Activated T-cell treated with anti-CD3 and anti-CD28 coated beads, Interleukin-2, amount 50 U/mL, for 24 hours (primary cell): Measurements from ENCODE around the gene AKAP7.
A peak's percentile ranks its signal among the peaks of the same experiment; 100 is the strongest.

Source experiments
- DNase-seq: peaks from one replicate; pipeline ENCODE4 v3.0.0-alpha.2; 2020
- H3K27ac Mint-ChIP-seq: 2 replicates; pipeline ENCODE4 v1.8.0; 2020; ENCODE audit warnings: mild to moderate bottlenecking, mixed read lengths
- H3K27me3 Mint-ChIP-seq: 2 replicates; pipeline ENCODE4 v1.8.0; 2020; ENCODE audit warnings: mixed read lengths
- H3K36me3 Mint-ChIP-seq: 2 replicates; pipeline ENCODE4 v1.8.0; 2020; ENCODE audit warnings: low read depth, mixed read lengths
- H3K4me1 Mint-ChIP-seq: 2 replicates; pipeline ENCODE4 v1.8.0; 2020; ENCODE audit warnings: low read depth, mixed read lengths
- H3K4me3 Mint-ChIP-seq: 2 replicates; pipeline ENCODE4 v1.8.0; 2020; ENCODE audit warnings: mild to moderate bottlenecking, moderate library complexity, mixed read lengths
- H3K9me3 Mint-ChIP-seq: 2 replicates; pipeline ENCODE4 v1.8.0; 2020; ENCODE audit warnings: mixed read lengths

The AKAP7 gene

DNA sequence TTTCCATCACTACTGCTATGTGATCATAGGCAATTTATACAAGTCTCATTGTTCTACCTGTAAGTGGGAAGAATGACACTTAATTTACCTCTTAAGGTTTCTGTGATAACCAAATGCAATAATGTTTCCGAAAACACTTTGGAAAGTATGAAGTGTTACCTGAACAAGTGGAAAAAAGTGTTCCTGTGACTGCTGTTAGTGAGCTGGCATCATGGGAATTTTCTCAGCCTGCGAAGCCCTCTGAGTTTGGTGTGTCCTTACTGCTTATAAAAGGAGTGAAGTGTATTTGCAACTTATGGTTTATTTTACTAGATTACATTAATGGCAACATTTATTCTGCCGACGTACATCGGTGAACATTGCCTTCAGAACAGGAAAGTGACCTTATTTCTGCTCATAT lies 133.0 kb downstream of the AKAP7 start:
- Mint-ChIP-seq H3K4me1 (peaks cover 54% of the 10 kb centered on the region), H3K27me3 (no peaks in the 10 kb centered on the region), H3K9me3 (peaks cover 12% of the 10 kb centered on the region), H3K4me3 (no peak overlapping the region), H3K36me3 (peaks cover 59% of the 10 kb centered on the region), H3K27ac (peak overlapping the region; percentile 66)
- no peak for DNase-seq

- no peak for DNase-seq
- peaks cover 59% of the 10 kb centered on the region for H3K36me3 Mint-ChIP-seq
- peaks cover 45% of the 10 kb centered on the region for H3K4me1 Mint-ChIP-seq
- H3K4me3 Mint-ChIP-seq = no peak overlapping the region
- H3K27me3 Mint-ChIP-seq = no peaks in the 10 kb centered on the region
- peak overlapping the region; percentile 89 for H3K27ac Mint-ChIP-seq
- H3K9me3 Mint-ChIP-seq = peaks cover 17% of the 10 kb centered on the region
Measured at GRCh38 chr6:131269565-131270391, 134.5 kb downstream of the AKAP7 start.

- Mint-ChIP-seq H3K4me1 (peaks cover 44% of the 10 kb centered on the region), H3K4me3 (no peak overlapping the region), H3K27ac (peak overlapping the region; percentile 89), H3K36me3 (peaks cover 61% of the 10 kb centered on the region), H3K27me3 (no peaks in the 10 kb centered on the region), H3K9me3 (peaks cover 18% of the 10 kb centered on the region)
- no peak for DNase-seq
Measured at GRCh38 chr6:131270534-131270933, 135.3 kb downstream of the AKAP7 start.

DNA sequence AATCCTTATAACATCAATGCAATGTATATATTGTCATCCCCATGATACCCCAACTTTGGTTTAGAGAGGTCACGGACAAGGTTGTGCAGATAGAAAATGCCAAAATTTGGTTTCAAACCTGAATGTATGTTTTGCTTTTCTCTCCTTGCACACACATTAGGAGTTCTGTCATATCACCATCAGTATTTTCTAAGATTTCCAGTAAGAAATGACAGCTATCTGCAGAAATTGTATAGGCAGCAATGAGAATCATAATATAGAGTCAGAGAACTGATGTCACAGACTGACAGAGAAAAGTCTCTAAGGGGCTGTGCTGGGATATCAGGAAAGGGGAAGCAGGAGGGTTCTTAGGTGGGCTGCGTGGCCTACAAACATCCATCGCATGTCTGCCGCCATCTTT lies 140.0 kb downstream of the AKAP7 start:
- DNase-seq = no peak
- Mint-ChIP-seq H3K27ac (no peak overlapping the region), H3K4me1 (peaks cover 23% of the 10 kb centered on the region), H3K27me3 (no peaks in the 10 kb centered on the region), H3K9me3 (peaks cover 34% of the 10 kb centered on the region), H3K36me3 (peaks cover 49% of the 10 kb centered on the region), H3K4me3 (no peak overlapping the region)

- Mint-ChIP-seq H3K9me3 (peaks cover 27% of the 10 kb centered on the region), H3K36me3 (peaks cover 36% of the 10 kb centered on the region), H3K4me1 (peaks cover 38% of the 10 kb centered on the region), H3K4me3 (no peak overlapping the region), H3K27ac (no peak overlapping the region), H3K27me3 (no peaks in the 10 kb centered on the region)
- DNase-seq = no peak
Measured at GRCh38 chr6:131277591-131277990, 142.3 kb downstream of the AKAP7 start.

DNA sequence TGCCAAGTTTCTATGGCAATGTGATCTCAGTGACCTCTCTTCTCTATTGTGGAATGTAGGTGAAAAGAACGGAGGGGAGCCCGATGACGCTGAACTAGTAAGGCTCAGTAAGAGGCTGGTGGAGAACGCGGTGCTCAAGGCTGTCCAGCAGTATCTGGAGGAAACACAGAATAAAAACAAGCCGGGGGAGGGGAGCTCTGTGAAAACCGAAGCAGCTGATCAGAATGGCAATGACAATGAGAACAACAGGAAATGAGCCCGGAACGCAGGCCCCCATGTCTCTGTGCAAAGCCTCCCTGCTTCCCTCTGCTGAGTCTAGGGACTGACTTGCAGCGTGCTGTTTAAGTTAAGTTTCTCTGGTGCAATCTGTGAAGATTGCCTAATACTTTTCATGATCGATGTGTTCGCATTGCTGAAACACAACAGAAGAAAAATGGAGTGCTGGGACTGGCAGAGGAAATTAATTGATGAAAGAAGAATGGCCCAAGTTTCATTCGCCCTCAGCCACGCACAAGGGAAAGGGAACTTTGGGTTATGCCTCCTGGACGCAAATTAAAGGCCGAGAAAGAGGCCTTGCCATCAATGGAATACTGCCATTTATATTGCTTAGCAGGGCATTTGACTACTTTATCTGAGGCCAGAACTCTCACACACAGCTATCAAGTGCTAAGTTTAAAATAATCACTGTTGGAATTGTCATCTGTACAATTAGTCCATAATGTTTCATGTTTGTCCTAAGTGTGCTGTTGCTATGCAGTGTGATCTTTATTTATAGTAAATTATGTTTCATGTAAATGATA lies 146.4 kb downstream of the AKAP7 start:
- Mint-ChIP-seq H3K9me3 (peaks cover 19% of the 10 kb centered on the region), H3K4me1 (peaks cover 49% of the 10 kb centered on the region), H3K4me3 (peak overlapping the region; percentile 70), H3K27me3 (no peaks in the 10 kb centered on the region), H3K27ac (peak overlapping the region; percentile 92), H3K36me3 (peaks cover 35% of the 10 kb centered on the region)
- peak; percentile 68 for DNase-seq

GRCh38 chr6:131282365-131282764 lies 147.1 kb downstream of the AKAP7 start:
- Mint-ChIP-seq H3K4me3 (no peak overlapping the region), H3K36me3 (peaks cover 39% of the 10 kb centered on the region), H3K27me3 (no peaks in the 10 kb centered on the region), H3K4me1 (peaks cover 43% of the 10 kb centered on the region), H3K9me3 (peaks cover 18% of the 10 kb centered on the region), H3K27ac (no peak overlapping the region)
- DNase-seq = no peak

DNA sequence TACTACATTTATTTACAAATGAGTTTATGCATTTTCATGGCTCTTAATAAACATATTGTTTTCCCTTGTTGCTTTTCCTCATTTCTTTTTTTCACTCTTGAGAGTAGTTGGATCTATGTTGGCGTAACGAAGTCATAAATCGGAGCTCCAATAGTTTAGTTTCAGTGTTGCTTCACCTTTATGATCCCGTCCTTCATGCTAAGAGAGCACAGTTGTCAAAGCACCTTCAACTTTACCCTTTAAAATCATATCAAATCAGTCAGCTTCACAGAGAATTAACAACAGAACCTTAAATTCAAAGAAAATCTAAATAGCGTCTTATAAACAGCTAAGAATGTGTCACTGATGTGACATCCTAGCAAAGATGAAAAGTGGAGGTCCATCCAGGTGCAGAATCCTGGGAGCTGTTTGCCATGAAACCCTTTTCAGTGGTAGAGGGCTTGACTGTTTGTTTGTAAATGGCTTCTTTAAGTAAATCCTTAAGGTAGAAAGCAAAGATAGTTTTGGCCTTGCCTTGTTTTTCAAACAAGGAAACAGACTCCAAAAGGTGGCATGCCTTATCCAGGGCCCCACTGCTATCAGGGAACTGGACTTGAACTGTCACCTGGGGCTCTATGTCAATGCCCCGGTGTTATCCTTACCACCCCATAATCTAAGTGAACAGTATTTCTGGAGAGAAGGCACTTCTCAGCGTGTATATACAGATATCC lies 148.4 kb downstream of the AKAP7 start:
- Mint-ChIP-seq H3K4me1 (peaks cover 40% of the 10 kb centered on the region), H3K27ac (peak overlapping the region; percentile 4), H3K36me3 (peaks cover 41% of the 10 kb centered on the region), H3K27me3 (no peaks in the 10 kb centered on the region), H3K9me3 (peaks cover 11% of the 10 kb centered on the region), H3K4me3 (no peak overlapping the region)
- no peak for DNase-seq

DNA sequence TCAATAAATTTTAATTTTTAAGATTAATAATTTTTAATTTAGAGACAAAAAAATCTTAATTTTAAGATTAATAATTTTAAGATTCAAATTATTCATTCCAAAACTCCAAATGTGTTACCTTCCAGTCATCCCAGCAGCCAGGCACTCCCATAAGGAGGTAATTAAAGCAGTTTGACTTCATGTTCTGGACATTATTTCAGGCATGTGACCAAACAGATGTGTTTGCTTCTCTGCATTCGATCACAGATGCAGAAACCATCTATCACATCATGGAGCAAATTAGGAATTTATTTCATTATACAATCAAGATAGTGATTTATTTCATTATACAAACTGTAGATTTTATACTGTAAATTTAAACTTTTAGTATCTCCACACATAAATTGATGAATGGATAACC lies 150.3 kb downstream of the AKAP7 start:
- Mint-ChIP-seq H3K4me1 (peaks cover 35% of the 10 kb centered on the region), H3K27ac (no peak overlapping the region), H3K27me3 (no peaks in the 10 kb centered on the region), H3K36me3 (peaks cover 37% of the 10 kb centered on the region), H3K9me3 (peaks cover under 1% of the 10 kb centered on the region), H3K4me3 (no peak overlapping the region)
- no peak for DNase-seq

DNA sequence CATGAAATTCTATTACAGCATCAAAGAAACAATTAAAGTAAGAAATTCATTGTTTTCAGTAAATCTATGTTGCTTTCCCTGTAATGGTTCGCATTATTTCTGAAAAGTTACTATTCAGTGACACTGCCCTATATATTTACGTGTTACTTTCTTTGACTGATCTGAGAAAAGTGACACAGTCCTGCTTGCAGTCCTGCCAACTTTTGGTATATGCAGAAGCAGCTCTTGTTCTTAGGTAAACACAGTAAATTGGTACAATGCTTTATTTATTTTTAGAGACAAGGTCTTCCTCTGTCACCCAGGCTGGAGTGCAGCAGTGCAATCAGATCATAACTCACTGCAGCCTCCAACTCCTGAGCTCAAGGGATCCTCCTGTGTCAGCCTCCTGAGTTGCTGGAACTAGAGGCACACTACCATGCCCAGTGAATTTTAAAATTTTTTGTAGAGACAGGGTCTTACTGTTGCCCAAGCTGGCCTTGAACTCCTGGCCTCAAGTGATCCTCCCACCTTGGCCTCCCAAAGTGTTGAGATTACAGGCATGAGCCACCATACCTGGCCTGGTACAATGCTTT lies 151.3 kb downstream of the AKAP7 start:
- no peak for DNase-seq
- Mint-ChIP-seq H3K9me3 (no peaks in the 10 kb centered on the region), H3K27me3 (no peaks in the 10 kb centered on the region), H3K36me3 (peaks cover 39% of the 10 kb centered on the region), H3K27ac (no peak overlapping the region), H3K4me1 (peaks cover 26% of the 10 kb centered on the region), H3K4me3 (no peak overlapping the region)

- Mint-ChIP-seq H3K27me3 (no peaks in the 10 kb centered on the region), H3K9me3 (no peaks in the 10 kb centered on the region), H3K4me3 (no peak overlapping the region), H3K27ac (no peak overlapping the region), H3K36me3 (peaks cover 33% of the 10 kb centered on the region), H3K4me1 (peaks cover 26% of the 10 kb centered on the region)
- DNase-seq = no peak
Measured at GRCh38 chr6:131288214-131288613, 152.9 kb downstream of the AKAP7 start.

DNA sequence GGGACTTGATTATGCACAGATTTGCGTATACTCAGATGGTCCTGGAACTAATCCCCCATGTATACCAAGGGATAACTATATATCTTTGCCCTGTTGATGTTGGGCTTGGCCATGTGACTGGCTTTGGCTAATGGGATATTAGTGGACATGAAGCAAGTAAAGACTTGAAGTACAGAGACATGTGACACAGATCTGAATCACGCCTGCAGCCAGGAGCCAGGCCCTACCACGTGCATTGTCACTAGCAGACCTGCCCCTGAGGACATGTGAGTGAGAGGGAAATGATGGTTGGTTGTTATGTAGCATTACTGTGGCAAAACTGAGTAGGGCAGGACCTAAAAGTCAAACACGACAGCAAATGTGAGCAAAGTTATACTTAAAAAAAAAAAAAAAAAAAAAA lies 155.7 kb downstream of the AKAP7 start:
- peaks cover 25% of the 10 kb centered on the region for H3K4me1 Mint-ChIP-seq
- DNase-seq = no peak
- no peak overlapping the region for H3K27ac Mint-ChIP-seq
- peaks cover 17% of the 10 kb centered on the region for H3K36me3 Mint-ChIP-seq
- no peak overlapping the region for H3K4me3 Mint-ChIP-seq
- H3K9me3 Mint-ChIP-seq = no peaks in the 10 kb centered on the region
- no peaks in the 10 kb centered on the region for H3K27me3 Mint-ChIP-seq

DNA sequence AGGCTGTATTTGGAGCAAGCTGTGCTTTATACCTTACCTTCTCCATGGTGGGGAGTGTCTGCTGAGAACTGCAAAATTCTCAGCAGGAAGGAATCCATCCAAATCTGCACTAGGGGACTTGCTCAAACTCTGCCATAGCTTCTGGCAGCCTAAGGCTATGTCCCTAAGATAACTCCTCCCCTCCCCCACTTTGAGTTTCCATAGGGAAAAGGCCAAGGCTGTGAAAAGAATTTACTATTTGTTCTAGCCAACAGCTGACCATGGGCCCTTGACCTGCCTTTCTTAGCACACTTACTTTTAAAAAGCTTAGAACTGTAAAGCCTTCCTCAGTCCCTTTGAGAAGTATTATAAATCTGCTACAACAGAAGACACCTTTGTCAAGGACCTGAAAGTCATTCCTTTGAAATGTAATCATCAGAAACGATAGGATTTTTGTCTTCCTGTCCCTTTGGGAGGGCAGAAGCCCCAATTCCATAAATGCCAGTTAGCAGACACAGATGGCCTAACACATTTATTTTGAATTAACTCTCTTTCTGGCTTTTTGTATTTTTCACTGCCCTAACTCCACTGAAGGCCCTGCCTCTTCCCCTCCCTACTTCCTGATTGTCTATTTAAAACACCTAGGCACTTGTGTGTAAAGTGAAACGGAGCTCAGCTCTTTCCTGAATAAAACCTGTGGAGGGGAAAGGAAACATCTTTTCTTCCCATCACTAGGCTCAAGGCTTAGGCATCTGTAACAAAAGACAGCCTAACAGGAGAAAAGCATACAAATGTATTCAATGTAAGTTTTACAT lies 157.1 kb downstream of the AKAP7 start:
- Mint-ChIP-seq H3K27me3 (no peaks in the 10 kb centered on the region), H3K4me3 (no peak overlapping the region), H3K36me3 (peaks cover 13% of the 10 kb centered on the region), H3K9me3 (no peaks in the 10 kb centered on the region), H3K4me1 (peaks cover 25% of the 10 kb centered on the region), H3K27ac (no peak overlapping the region)
- DNase-seq = no peak

- Mint-ChIP-seq H3K27ac (peak overlapping the region; percentile 68), H3K4me3 (no peak overlapping the region), H3K4me1 (peaks cover 25% of the 10 kb centered on the region), H3K27me3 (no peaks in the 10 kb centered on the region), H3K9me3 (no peaks in the 10 kb centered on the region), H3K36me3 (peaks cover 8% of the 10 kb centered on the region)
- no peak for DNase-seq
Measured at GRCh38 chr6:131293472-131293911, 158.2 kb downstream of the AKAP7 start.
